Keratinocyte (primary cell): ENCODE measurements around the gene POM121C. TPM values are rescaled to one million over a fixed set of nuclear protein-coding genes. Genes with fewer than 3 reads are reported as not detected.
"Not testable (repeated sequence)": the region's sequence is repeated elsewhere in the genome, so short reads cannot be mapped to it uniquely, and the experiment has no call there.

Experiments
- DNase-seq: peaks from one replicate; pipeline ENCODE4 v3.0.0-alpha.2; 2011; ENCODE audit warnings: low read depth, missing footprints, low spot score
- FAIRE-seq: peaks from 2 replicates; lab custom pipeline; 2011; peaks lifted over from hg19 to GRCh38; lab: Jason Lieb, UNC
- H2AFZ ChIP-seq: 2 replicates; pipeline ENCODE4 v1.6.0; 2012; ENCODE audit warnings: low read length, control low read depth, inconsistent platforms; ENCODE audit not compliant: control insufficient read depth
- H3K27ac ChIP-seq: 2 replicates; pipeline ENCODE4 v1.5.1; 2011; ENCODE audit warnings: low read length; ENCODE audit not compliant: control insufficient read depth, insufficient read depth
- H3K27me3 ChIP-seq: 3 replicates; pipeline ENCODE4 v1.6.0; 2011; ENCODE audit warnings: low read length; ENCODE audit not compliant: control insufficient read depth, insufficient read depth; ENCODE audit errors: extremely low read depth
- H3K36me3 ChIP-seq, 2 experiments: 2 replicates in 1 of 2; 3 replicates in 1 of 2; pipeline ENCODE4 v1.5.1; 2011; ENCODE audit warnings: low read length in 2 of 2, mild to moderate bottlenecking in 1 of 2; ENCODE audit not compliant: control insufficient read depth in 2 of 2, insufficient read depth in 2 of 2; ENCODE audit errors: extremely low read depth in 1 of 2
- H3K4me1 ChIP-seq: 3 replicates; pipeline ENCODE4 v1.5.1; 2011; ENCODE audit warnings: low read length; ENCODE audit not compliant: control insufficient read depth, insufficient read depth; ENCODE audit errors: extremely low read depth
- H3K4me2 ChIP-seq: 3 replicates; pipeline ENCODE4 v1.6.0; 2011; ENCODE audit warnings: low read depth, low read length; ENCODE audit not compliant: control insufficient read depth, insufficient read depth; ENCODE audit errors: extremely low read depth
- H3K4me3 ChIP-seq, 3 experiments: fragments of 200-600 bp in 1 of 3; sonication (generic) in 1 of 3; 2 replicates in 2 of 3; 3 replicates in 1 of 3; pipeline ENCODE4 v1.5.1; 2011 to 2016; ENCODE audit warnings: low read length in 3 of 3, mild to moderate bottlenecking in 3 of 3, control low read depth in 2 of 3, inconsistent platforms in 1 of 3, low read depth in 1 of 3, mixed read lengths in 1 of 3, mixed run types in 1 of 3, moderate library complexity in 1 of 3; ENCODE audit not compliant: control insufficient read depth in 2 of 3, insufficient read depth in 2 of 3; ENCODE audit errors: extremely low read depth in 1 of 3
- H3K79me2 ChIP-seq: 2 replicates; pipeline ENCODE4 v1.6.0; 2012; ENCODE audit warnings: low read length; ENCODE audit not compliant: control insufficient read depth, insufficient read depth
- H3K9ac ChIP-seq: 3 replicates; pipeline ENCODE4 v1.6.0; 2011; ENCODE audit warnings: low read length; ENCODE audit not compliant: control insufficient read depth, insufficient read depth; ENCODE audit errors: extremely low read depth
- H3K9me1 ChIP-seq: 3 replicates; pipeline ENCODE4 v1.6.0; 2011; ENCODE audit warnings: low read length; ENCODE audit not compliant: control insufficient read depth, insufficient read depth; ENCODE audit errors: extremely low read depth
- H3K9me3 ChIP-seq: 2 replicates; pipeline ENCODE4 v1.5.1; 2012; ENCODE audit warnings: low read depth, low read length; ENCODE audit not compliant: control insufficient read depth
- H4K20me1 ChIP-seq: 3 replicates; pipeline ENCODE4 v1.6.0; 2011; ENCODE audit warnings: low read length; ENCODE audit not compliant: control insufficient read depth, insufficient read depth; ENCODE audit errors: extremely low read depth
- dilution Hi-C: fragments of 300-500 bp; cut with MboI; formaldehyde crosslinking; loops from one replicate; pipeline ENCODE4 v1.7.0; 2020; ENCODE audit warnings: low sequenced_read_pairs; ENCODE audit not compliant: extremely low pct_ligation_motif_present
- polyA plus RNA-seq, 5 experiments: library from polyadenylated mRNA; depleted of rRNA in 3 of 5; stranded (reverse) in 3 of 5; stranded (forward) in 1 of 5; unstranded in 1 of 5; fragments of >200 nt; gene quantifications; 1 replicate in 1 of 5; 2 replicates in 3 of 5; 3 replicates in 1 of 5; pipeline versions ENCODE4 v1.2.1 to v1.2.3, GENCODE V29; 2011 to 2012; ENCODE audit warnings: missing spikeins in 2 of 5, low read depth in 1 of 5, low replicate concordance in 1 of 5

POM121C gene
- polyA plus RNA-seq, 1 donor (not counting 4 experiments of a cell fraction or from before 2014, with no cell fraction given), result 6.7 TPM

DNA sequence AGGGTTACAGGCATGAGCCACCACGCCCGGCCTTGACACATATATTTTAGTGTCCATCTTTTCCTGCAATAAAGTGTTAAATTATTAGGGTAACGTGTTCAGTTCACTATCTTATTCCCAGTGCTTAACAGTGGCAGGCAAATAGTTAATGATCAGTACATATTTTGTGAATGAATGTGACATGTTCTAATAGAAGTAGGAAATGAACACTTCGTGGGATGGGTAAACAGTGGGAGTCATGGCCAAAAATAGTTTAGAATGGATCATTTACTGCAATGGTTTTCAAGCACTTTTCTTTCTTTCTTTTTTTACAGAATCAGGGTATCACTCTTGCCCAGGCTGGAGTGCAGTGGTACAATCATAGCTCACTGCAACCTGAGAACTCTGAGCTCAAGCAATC, 15.9 kb downstream of the POM121C start:
- FAIRE-seq, H3K36me3 ChIP-seq, dilution Hi-C loops: not testable (repeated sequence)

DNA sequence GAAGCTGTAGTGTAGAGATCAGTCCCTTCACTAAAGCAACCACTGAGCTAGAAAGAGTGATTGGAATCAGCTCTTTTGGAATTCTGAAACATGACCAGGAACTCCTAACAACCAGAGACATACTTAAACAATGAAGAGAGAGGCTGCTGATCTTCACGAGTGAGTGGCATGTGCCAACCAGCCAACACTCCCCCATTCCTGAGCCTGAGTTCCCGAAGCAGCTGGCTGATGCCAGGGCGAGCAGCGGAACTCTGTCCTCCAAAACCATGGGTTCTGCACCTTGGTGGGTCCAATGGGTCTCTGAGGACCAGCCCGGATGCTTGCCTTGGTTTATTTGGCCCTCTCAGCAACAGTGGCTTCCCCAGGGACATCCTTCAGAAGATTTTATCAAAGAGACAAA, 25.6 kb downstream of the POM121C start:
- H3K36me3 ChIP-seq, H3K9me3 ChIP-seq, FAIRE-seq, H3K9me1 ChIP-seq, H4K20me1 ChIP-seq, H3K4me3 ChIP-seq, H3K9ac ChIP-seq, DNase-seq, H3K79me2 ChIP-seq, H3K27me3 ChIP-seq, H3K27ac ChIP-seq, dilution Hi-C loops, H3K4me1 ChIP-seq, H2AFZ ChIP-seq, H3K4me2 ChIP-seq: not testable (repeated sequence)

More for the DNA sequence above, 15.9 kb downstream of the POM121C start:
- not testable (repeated sequence) for H3K27ac ChIP-seq, H3K4me2 ChIP-seq, H3K4me3 ChIP-seq, H3K9me3 ChIP-seq, H3K9me1 ChIP-seq, H3K79me2 ChIP-seq, H2AFZ ChIP-seq, DNase-seq, H3K9ac ChIP-seq, H4K20me1 ChIP-seq, H3K4me1 ChIP-seq, H3K27me3 ChIP-seq

DNA sequence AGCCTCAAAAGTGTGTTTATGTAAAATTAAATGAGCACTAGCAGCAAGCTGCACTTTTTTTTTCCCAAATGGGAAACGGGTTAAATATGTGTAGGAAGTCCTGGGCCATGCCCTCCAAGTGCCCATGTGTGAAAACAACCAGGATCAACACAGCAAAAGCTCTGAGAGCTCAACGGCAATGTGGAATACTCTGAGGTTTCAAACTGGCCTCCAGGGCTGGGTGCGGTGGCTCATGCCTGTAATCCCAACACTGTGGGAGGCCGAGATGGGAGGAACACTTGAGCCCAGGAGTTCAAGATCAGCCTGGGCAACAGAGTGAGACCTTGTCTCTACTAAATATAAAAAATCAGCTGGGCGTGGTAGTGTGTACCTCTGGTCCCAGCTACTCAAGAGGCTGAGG, 28.1 kb downstream of the POM121C start:
- H3K4me3 ChIP-seq, FAIRE-seq, dilution Hi-C loops, H3K27me3 ChIP-seq, H4K20me1 ChIP-seq, H3K9me1 ChIP-seq, H3K36me3 ChIP-seq, H2AFZ ChIP-seq, H3K9me3 ChIP-seq, H3K9ac ChIP-seq, H3K27ac ChIP-seq, DNase-seq, H3K79me2 ChIP-seq, H3K4me1 ChIP-seq, H3K4me2 ChIP-seq: not testable (repeated sequence)

DNA sequence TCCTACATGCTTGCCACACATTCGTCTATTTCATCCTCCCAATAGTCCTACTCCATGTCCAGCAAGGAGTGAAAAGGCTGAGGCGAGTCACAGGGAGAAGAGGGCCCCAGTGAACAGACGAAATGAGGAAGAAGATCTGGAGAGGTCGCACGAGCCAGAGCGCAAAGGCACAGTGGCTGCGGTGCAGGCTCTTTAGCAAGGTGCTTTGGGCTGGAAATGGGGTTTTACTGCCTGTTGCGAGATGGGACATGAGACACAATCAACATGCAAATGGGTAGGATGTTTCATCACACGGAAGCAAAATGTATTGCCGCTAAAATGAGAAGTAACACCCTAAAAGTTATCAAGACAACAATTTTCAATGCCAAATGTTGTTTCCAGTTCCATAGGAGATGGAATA, 29.7 kb downstream of the POM121C start:
- H3K4me2 ChIP-seq, DNase-seq, H3K9me3 ChIP-seq, H3K4me1 ChIP-seq, H3K27me3 ChIP-seq, H3K36me3 ChIP-seq, H4K20me1 ChIP-seq, H2AFZ ChIP-seq, H3K27ac ChIP-seq, FAIRE-seq, H3K9me1 ChIP-seq, H3K4me3 ChIP-seq, dilution Hi-C loops, H3K79me2 ChIP-seq, H3K9ac ChIP-seq: not testable (repeated sequence)
